Lower lobe of right lung (tissue), 2 donors: ENCODE data around the gene INSIG1. TPM values are rescaled to one million over a fixed set of nuclear protein-coding genes. Genes with fewer than 3 reads are reported as not detected.

Source experiments
- ATAC-seq, 2 donors: fragments of 200-7000 bp; cut with Tn5 transposase; one replicate each; pipeline ENCODE4 v1.9.1; 2020 to 2022; ENCODE audit warnings: mild to moderate bottlenecking in 2 of 2, moderate library complexity in 2 of 2
- DNase-seq: peaks from one replicate; pipeline ENCODE4 v3.0.0-alpha.2; 2020
- H3K27ac ChIP-seq: fragments of 200-600 bp; one replicate; pipeline ENCODE4 v1.8.0; 2022
- H3K27me3 ChIP-seq: fragments of 200-600 bp; one replicate; pipeline ENCODE4 v1.8.0; 2022; ENCODE audit warnings: low read depth
- H3K36me3 ChIP-seq: fragments of 200-600 bp; one replicate; pipeline ENCODE4 v1.8.0; 2022; ENCODE audit warnings: mild to moderate bottlenecking
- H3K4me1 ChIP-seq: fragments of 200-600 bp; one replicate; pipeline ENCODE4 v1.8.0; 2022
- H3K4me3 ChIP-seq: fragments of 200-600 bp; one replicate; pipeline ENCODE4 v1.8.0; 2022; ENCODE audit warnings: mild to moderate bottlenecking
- H3K9me3 ChIP-seq: fragments of 200-600 bp; one replicate; pipeline ENCODE4 v1.8.0; 2022
- CTCF ChIP-seq: fragments of 200-600 bp; IDR thresholded peaks from one replicate; pipeline ENCODE4 v1.8.0; 2022; ENCODE audit warnings: antibody characterized with exemption, mild to moderate bottlenecking
- intact Hi-C: fragments of 100-400 bp; cut with DNase I; formaldehyde crosslinking; loops from one replicate; pipeline ENCODE4 v1.11.0; 2022
- total RNA-seq: library from RNA; stranded (reverse); fragmentation: NEBNext Ultra II Directional; extraction: Animal tissue kit (Norgen Biotek cat#: 25700); gene quantifications from one replicate; pipeline ENCODE4 v1.2.1, GENCODE V29; 2021
- donor health status: DM: no; HTN: yes; CAD: no; lungs with severe emphysema.

INSIG1 gene
- total RNA-seq, 1 donor from 2014 or later = 70.9 TPM

DNA sequence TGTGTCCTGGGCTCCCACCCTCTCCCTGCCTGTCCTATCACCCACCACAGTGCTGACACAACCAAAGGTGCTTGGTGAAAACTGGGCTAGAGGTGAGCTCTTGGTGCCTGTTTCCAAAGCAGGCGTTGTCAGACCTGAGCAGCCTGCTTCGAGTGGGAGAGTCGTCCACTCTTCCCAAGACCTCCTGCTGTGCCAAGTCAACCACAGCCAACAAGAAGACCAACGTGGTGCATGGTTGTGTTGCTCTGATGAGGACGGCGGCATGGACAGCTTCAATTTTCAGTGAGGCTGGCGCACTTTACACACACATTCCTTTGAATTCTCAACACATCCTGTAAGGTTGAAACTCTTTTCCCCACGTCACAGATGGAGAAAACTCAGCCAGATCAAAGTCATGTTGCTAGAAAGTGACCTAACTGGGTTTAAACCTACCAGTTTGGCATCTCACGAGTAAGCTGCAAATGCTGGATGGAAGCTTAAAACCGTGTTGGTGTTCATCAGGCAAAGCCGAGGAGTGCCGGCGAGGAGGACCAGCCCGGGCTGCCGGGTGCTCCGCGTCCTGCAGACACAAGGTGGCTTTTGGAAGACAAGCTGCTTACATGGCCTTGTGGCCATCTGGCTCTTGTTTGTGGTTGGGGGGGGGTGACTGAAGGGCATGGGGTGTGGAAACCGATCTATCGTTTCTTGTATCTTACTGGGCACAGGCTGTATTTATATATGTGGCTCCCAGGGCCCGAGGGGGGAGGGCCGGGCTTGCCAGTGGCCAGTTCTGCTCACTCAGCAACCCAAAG, 39.3 kb downstream of the INSIG1 start:
- DNase-seq (no peak), ATAC-seq (no peak)
- peaks cover 5% of the 10 kb centered on the region for H3K27me3 ChIP-seq
- H3K4me3 ChIP-seq = no peak overlapping the region
- TF ChIP-seq CTCF = no peak
- intact Hi-C loops = no loop called here
- H3K27ac ChIP-seq = no peak overlapping the region
- H3K4me1 ChIP-seq = no peaks in the 10 kb centered on the region
- H3K9me3 ChIP-seq = no peaks in the 10 kb centered on the region
- H3K36me3 ChIP-seq = no peaks in the 10 kb centered on the region

DNA sequence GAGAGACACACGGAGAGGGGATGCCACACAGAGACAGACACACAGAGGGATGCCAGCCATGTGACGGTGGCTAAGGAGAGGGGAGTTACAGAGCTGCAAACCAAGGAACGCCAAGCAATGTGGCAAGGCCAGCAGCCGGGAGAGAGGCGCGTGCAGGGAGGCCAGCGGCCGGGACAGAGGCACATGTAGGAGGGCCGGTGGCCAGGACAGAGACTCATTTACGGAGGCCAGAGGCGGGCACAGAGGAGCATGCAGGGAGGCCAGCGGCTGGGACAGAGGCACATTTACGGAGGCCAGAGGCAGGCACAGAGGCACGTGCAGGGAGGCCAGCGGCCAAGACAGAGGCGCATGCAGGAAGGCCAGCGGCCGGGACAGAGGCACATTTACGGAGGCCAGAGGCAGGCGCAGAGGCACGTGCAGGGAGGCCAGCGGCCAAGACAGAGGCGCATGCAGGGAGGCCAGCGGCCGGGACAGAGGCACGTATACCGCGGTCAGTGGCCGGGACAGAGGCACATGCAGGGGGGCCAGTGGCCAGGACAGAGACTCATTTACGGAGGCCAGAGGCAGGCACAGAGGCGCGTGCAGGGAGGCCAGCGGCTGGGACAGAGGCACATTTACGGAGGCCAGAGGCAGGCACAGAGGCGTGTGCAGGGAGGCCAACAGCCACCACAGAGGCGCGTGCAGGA, 40.4 kb downstream of the INSIG1 start:
- no peak for DNase-seq
- no peak for TF ChIP-seq CTCF
- Histone ChIP-seq H3K27ac (no peak overlapping the region), H3K36me3 (no peaks in the 10 kb centered on the region), H3K4me1 (no peaks in the 10 kb centered on the region), H3K4me3 (no peak overlapping the region), H3K27me3 (peaks cover 5% of the 10 kb centered on the region), H3K9me3 (no peaks in the 10 kb centered on the region)
- peak in 1 of 2 donors; percentile 10 for ATAC-seq
- intact Hi-C loops = no loop called here

GRCh38 chr7:155338632-155339320, 41.1 kb downstream of the INSIG1 start:
- ATAC-seq (peak; percentile 9 to 27), DNase-seq (no peak)
- Histone ChIP-seq H3K4me1 (no peaks in the 10 kb centered on the region), H3K4me3 (no peak overlapping the region), H3K27me3 (peaks cover 5% of the 10 kb centered on the region), H3K27ac (no peak overlapping the region), H3K9me3 (no peaks in the 10 kb centered on the region), H3K36me3 (no peaks in the 10 kb centered on the region)
- no peak for TF ChIP-seq CTCF
- intact Hi-C loops = no loop called here

GRCh38 chr7:155339474-155339873, 41.8 kb downstream of the INSIG1 start:
- Histone ChIP-seq H3K27ac (no peak overlapping the region), H3K36me3 (no peaks in the 10 kb centered on the region), H3K4me1 (no peaks in the 10 kb centered on the region), H3K27me3 (peaks cover 5% of the 10 kb centered on the region), H3K4me3 (no peak overlapping the region), H3K9me3 (no peaks in the 10 kb centered on the region)
- DNase-seq (no peak), ATAC-seq (no peak)
- no peak for TF ChIP-seq CTCF
- intact Hi-C loops = no loop called here

DNA sequence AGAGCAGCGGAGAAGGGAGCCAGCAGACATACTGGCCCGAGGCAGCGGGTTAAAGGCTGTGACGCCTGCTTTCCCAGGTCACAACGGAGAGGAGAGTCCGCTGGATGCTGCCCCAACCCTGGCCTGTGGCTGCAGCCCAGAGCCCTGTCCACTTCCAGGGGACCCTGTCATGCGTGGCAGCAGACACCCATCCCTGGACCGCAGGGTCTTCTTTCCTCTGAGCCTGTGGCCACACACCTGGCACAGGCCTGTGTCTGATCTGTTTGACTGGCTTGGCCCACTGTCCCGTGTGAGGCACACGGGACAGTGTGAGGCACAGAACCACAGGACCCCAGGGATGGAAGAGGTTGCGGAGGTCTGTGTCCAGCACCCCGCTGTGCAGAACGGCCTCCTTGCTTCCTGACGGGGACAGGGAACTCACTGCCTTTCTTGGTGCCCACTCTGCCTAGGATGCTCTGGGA, 42.4 kb downstream of the INSIG1 start:
- Histone ChIP-seq H3K4me3 (no peak overlapping the region), H3K4me1 (no peaks in the 10 kb centered on the region), H3K27ac (no peak overlapping the region), H3K27me3 (peaks cover 5% of the 10 kb centered on the region), H3K9me3 (no peaks in the 10 kb centered on the region), H3K36me3 (no peaks in the 10 kb centered on the region)
- ATAC-seq (no peak), DNase-seq (peak; percentile 20)
- intact Hi-C loops = loop anchor here (10.0 kb wide), 1 partner anchor 145 kb away; no protein-coding TSS in a partner anchor
- TF ChIP-seq CTCF = no peak
